HG02571 (cell line): ENCODE measurements around the gene ITGA4.

ENCODE experiments used
- ATAC-seq: cut with Tn5 transposase; IDR thresholded peaks from one replicate; pipeline ENCODE4 v1.9.1; 2021; ENCODE audit warnings: mild to moderate bottlenecking, moderate library complexity; ENCODE audit not compliant: unreplicated experiment

Gene ITGA4

DNA sequence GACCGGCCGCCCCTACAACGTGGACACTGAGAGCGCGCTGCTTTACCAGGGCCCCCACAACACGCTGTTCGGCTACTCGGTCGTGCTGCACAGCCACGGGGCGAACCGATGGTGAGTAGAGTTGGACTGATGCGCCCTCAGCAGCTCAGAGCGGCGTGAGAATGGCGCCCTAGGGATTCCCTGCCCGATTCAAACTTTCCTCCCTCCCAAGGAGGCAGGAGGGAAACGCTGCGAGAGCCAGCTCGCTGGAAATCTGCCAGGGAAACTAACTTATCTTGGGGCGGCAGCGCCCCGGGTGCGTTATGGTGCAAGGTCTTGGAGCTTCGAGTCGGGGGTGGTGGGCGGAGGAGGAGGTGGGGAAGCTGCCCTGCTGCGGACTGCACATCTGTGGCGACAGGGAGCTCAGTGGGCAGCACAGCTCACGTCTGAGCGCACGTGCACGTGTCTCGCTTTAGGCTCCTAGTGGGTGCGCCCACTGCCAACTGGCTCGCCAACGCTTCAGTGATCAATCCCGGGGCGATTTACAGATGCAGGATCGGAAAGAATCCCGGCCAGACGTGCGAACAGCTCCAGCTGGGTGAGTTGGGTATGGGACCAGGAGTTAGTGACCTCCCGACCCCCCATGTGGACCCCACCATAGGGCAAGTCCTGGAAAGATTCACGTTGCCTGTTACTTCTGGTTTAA, 697 bp downstream of the ITGA4 start:
- ATAC-seq = peak; percentile 34

GRCh38 chr2:181458871-181459270, 1.7 kb downstream of the ITGA4 start:
- ATAC-seq = no peak

DNA sequence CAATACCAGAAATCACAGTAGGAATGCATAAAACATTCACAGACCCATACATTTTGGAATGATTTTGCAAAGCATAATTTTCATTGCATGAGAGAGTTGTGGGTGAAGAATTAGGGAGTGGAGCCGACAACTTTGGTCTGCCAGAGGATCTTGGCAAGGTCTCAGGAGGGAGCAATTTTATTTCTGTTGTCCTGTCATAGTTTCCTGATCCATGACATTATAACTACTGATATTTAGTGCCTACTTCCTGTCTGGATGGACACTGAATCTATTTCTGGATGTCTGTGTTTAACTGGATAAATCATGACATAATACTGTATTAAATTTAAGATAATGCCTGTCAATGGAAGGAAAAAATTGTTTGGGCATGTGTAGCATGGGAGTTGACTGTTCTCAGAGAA, 2.4 kb downstream of the ITGA4 start:
- no peak for ATAC-seq

DNA sequence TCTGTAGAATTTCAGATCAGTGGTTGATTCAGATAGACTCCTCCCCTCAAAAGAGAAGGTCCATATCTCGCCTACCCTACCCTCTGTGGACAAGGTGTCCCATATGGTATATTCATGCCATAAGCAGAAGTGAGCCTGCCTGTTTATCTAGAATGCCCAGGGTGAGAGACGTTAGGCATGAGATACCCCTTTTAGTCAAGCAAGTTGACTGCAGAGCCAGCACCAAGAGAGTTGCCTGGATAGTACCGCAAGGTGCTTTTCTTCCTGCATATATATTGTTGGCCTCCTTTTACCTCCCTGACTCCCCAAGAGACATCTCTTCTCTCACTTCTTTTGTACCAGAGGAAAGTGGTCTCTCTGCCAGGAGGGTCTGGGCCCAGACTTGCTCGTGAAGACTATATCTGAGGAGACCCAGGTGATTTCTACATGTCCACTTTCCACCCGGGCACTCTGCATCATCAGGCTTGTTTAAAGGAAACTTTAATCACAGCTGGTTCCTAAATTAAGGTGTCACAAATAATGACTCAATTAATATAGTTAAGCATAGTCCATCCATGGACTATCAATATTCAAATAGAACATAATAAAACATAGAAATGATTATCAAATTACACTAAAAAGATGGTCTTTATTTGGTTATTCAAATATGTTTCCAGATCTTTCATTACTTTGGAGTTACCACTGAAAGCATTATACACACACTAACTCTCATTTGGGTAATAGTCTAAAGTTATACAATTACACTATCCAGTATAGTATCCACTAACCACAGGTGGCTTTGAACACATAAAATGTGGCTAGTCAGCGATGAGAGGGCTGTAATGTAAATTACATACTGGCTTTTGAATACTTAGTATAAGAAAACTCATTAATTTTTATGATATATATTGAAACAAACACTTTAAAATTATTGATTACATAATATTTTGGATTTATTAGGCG, 4.1 kb downstream of the ITGA4 start:
- ATAC-seq = no peak

GRCh38 chr2:181462033-181462432, 4.8 kb downstream of the ITGA4 start:
- peak; percentile 24 for ATAC-seq

- ATAC-seq = no peak
Observed at GRCh38 chr2:181463588-181463987, 6.4 kb downstream of the ITGA4 start.

DNA sequence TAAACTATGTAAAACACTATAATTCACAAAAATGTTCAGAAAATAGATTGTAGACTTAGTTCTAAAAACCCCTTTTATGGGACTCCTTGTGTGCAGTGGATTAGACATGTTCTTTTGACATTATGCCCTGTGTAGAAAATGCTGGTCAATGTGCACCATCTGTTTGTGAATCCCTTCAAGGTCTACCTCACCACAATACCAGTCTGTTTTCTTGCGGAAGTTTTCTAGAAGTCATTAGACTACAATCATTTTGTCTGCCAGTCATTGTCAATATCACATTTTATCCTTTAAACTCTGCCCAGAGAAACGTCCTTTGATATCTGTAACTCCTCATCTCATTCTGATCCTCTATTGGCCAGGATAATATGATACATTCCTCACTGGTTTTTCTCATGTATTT, 7.8 kb downstream of the ITGA4 start:
- no peak for ATAC-seq

DNA sequence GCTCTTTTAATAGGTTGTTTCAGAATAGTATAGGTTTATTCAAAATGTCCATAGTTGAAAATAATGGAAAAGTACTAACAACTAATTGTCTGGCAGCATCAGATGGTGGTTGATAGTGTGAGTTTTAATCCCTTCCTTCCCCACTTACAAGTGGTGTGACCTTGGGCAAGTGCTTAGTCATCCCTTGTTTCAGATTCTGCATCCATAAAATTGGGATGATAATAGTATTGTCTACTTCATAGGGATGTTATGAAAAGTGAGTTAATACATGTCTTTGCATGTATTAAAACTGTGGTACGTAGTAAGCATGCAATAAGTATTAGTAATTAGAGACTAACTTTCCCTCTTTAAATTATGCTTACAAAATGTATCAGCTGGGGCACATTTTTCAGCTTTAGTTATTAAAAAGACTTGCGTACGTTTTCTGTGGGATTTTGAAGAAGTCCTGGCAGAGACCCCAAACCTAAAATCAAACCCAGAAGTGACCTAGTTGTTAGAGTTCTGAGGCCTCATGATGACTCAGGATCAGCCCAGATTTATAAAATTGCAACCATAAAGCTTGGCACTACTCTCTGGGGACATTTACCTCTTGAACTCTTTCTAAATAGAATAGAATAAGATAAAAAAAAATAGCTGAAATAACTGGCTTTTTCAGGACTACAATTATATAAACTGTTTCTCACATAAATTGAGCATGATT, 8.6 kb downstream of the ITGA4 start:
- ATAC-seq = no peak

- ATAC-seq = no peak
Observed at GRCh38 chr2:181466661-181467576, 9.7 kb downstream of the ITGA4 start.

DNA sequence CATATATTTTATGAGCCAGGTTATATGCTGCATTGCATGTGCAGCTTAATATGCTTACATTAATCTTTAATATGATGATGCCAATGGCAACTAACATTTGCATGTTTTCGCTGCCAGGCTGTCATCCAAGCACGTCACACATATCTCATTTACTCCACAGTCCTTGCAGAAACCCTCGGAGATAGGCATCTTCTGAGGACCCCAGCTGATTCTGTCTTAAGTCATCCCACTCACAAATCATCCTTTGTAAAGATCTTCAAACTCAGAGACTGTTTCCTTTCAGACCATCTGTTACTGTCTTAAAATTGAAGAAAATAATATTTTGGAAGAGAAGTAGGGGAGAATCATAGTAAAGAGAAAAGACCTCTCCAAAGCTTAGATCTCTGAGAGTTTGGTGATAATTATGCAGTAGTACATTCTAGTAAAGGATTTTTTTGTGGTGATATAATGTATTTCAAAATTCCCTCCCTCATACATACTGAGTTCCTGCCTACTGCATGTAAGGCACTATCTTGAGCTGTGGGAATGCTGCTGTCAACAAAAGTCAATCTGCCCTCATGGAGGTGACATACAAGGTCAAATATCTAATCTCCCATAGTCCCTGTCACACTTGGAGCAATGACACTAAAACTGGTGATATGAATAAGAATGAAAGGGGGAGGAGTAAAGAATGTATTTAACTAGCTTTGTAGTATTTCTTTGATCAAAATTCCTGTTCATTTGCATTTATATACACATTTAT, 11.0 kb downstream of the ITGA4 start:
- ATAC-seq = no peak

DNA sequence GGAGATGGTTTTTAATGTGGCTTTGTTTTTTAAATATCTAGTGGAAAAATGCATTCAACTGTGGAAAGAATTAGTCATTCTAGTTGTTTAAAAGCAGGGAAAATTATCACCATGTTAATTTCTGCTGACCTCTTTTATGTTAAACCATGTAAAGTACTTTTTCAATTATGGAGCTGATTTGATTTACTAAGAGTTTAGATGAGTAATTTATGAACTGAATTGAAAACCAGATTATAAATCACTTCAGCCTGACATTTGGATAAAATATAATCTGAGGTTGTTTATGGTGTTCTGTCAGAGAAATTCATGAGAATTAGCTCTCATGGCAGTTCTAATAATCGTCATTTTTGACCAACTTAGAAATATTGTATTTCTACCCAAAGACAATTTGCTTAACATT, 11.6 kb downstream of the ITGA4 start:
- no peak for ATAC-seq

- no peak for ATAC-seq
Observed at GRCh38 chr2:181471226-181471625, 14.0 kb downstream of the ITGA4 start.

- no peak for ATAC-seq
Observed at GRCh38 chr2:181471783-181472182, 14.6 kb downstream of the ITGA4 start.

GRCh38 chr2:181472990-181473389, 15.8 kb downstream of the ITGA4 start:
- ATAC-seq = no peak

DNA sequence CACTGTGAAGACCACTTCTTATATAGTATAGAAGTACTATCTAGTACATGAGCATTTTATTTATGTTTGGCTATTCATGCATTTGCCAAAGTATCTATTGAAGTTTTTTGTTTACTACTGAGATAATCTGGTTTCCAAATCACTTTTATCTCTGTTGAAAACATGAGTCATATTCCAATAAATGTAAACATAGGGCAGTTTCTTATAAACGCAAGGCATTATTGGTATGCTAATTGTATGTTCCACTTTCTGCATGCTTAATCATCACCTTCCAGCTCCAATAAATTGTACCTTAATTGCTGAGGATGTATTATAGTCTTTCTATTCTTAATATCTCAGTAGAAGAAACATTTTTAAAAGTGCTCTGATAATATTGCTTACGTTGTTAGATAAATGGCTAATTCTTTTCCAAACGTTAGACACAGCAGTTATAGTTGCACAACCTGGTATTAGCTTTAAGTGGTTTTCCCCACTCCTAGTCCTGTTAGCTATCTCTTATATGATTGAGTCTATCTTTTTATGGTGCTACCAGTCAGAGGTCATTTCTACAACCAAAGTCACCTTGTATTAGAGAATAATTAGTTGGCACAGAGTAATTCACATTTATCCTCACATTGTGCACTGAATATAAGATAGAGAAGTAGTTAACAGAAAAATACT, 17.2 kb downstream of the ITGA4 start:
- ATAC-seq = no peak

DNA sequence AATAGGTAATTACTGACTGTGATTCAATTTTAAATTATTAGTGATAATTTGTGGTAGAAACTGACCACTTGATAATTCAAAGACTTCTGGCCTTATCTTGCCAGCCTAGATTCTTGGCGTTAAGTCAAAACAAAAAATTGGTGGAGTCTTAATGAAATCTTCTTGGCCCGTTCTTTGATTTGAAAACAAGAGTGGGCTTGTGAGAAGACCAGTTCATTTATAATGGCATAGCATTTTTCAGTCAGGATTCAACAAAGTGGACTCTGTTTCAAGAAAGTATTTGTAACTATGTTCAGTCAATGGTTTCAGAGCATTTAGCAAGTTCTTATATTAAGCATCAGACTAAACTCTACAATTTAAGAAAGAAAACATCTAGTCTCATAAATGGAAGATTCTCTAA, 26.0 kb downstream of the ITGA4 start:
- ATAC-seq = no peak

DNA sequence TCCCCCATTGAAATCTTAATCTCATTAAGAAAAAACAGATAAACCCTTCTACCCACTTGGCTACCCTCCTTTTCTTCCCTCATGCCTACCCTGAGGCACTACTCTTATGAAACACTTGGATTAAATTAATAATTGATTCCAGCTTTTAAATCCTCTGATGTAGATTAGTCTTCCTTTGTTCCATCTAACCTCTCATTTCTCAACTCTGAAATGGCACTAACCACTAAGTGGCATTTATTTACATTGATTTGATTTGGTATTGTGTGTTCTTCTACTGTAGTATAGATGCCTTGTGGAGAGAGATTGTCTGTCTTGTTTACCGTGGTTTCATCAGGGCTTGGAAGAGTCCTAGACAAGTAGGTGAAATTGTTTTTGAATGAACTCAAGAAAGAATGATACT, 26.7 kb downstream of the ITGA4 start:
- no peak for ATAC-seq

- no peak for ATAC-seq
Observed at GRCh38 chr2:181484851-181485637, 27.9 kb downstream of the ITGA4 start.

DNA sequence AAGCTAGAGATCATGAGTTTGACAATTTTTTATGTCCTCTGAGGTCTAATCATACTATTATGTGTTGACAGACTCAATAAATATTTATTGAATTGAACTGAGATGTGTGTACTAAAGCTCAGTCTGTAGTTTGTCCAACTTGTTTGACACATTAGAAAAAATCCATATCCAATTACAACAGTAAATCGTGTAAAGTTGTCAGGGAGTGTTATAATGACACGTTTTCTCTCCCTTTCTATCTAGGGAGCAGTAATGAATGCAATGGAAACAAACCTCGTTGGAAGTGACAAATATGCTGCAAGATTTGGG, 28.4 kb downstream of the ITGA4 start:
- ATAC-seq = no peak
